ENCODE results near the gene GPR108. TPM values are rescaled to one million over a fixed set of nuclear protein-coding genes. Genes with fewer than 3 reads are reported as not detected.
A peak's percentile ranks its signal among the peaks of the same experiment; 100 is the strongest.

Gene GPR108
- total RNA-seq, 1 donor from 2014 or later = 108 TPM

- Mint-ChIP-seq H3K27me3 (ENCODE audit: insufficient read depth) (peaks cover 6% of the 10 kb centered on the region), H3K4me1 (ENCODE audit: low read depth) (peaks cover 4% of the 10 kb centered on the region), H3K27ac (no peak overlapping the region), H3K4me3 (no peak overlapping the region), H3K9me3 (no peaks in the 10 kb centered on the region), H3K36me3 (ENCODE audit: low read depth) (no peaks in the 10 kb centered on the region)
- intact Hi-C loops (cut with micrococcal nuclease) = no loop called here
- DNase-seq (ENCODE audit: low spot score) = no peak
These were observed 41.0 kb downstream of the GPR108 start for GRCh38 chr19:6696239-6696820.

GRCh38 chr19:6694147-6694815 lies 43.1 kb downstream of the GPR108 start:
- H3K4me3 Mint-ChIP-seq = no peak overlapping the region
- H3K36me3 Mint-ChIP-seq (ENCODE audit: low read depth) = no peaks in the 10 kb centered on the region
- intact Hi-C loops (cut with micrococcal nuclease) = no loop called here
- DNase-seq (ENCODE audit: low spot score) = no peak
- peaks cover 4% of the 10 kb centered on the region for H3K4me1 Mint-ChIP-seq (ENCODE audit: low read depth)
- no peaks in the 10 kb centered on the region for H3K9me3 Mint-ChIP-seq
- H3K27ac Mint-ChIP-seq = no peak overlapping the region
- peaks cover 6% of the 10 kb centered on the region for H3K27me3 Mint-ChIP-seq (ENCODE audit: insufficient read depth)

GRCh38 chr19:6693681-6694080 lies 43.7 kb downstream of the GPR108 start:
- Mint-ChIP-seq H3K36me3 (ENCODE audit: low read depth) (peaks cover under 1% of the 10 kb centered on the region), H3K4me1 (ENCODE audit: low read depth) (peaks cover 7% of the 10 kb centered on the region), H3K27ac (no peak overlapping the region), H3K27me3 (ENCODE audit: insufficient read depth) (peaks cover 6% of the 10 kb centered on the region), H3K9me3 (peaks cover 2% of the 10 kb centered on the region), H3K4me3 (no peak overlapping the region)
- intact Hi-C loops (cut with micrococcal nuclease) = no loop called here
- no peak for DNase-seq (ENCODE audit: low spot score)

- DNase-seq (ENCODE audit: low spot score) = no peak
- no peak overlapping the region for H3K4me3 Mint-ChIP-seq
- intact Hi-C loops (cut with micrococcal nuclease) = no loop called here
- H3K27me3 Mint-ChIP-seq (ENCODE audit: insufficient read depth) = peaks cover 4% of the 10 kb centered on the region
- H3K36me3 Mint-ChIP-seq (ENCODE audit: low read depth) = peaks cover 2% of the 10 kb centered on the region
- no peak overlapping the region for H3K27ac Mint-ChIP-seq
- peaks cover 9% of the 10 kb centered on the region for H3K4me1 Mint-ChIP-seq (ENCODE audit: low read depth)
- H3K9me3 Mint-ChIP-seq = peaks cover 5% of the 10 kb centered on the region
These were observed 44.3 kb downstream of the GPR108 start for GRCh38 chr19:6693056-6693471.

- DNase-seq (ENCODE audit: low spot score) = no peak
- Mint-ChIP-seq H3K9me3 (peaks cover 5% of the 10 kb centered on the region), H3K4me1 (ENCODE audit: low read depth) (peaks cover 10% of the 10 kb centered on the region), H3K36me3 (ENCODE audit: low read depth) (peaks cover 2% of the 10 kb centered on the region), H3K4me3 (no peak overlapping the region), H3K27ac (no peak overlapping the region), H3K27me3 (ENCODE audit: insufficient read depth) (peaks cover 3% of the 10 kb centered on the region)
- intact Hi-C loops (cut with micrococcal nuclease) = no loop called here
These were observed 45.4 kb downstream of the GPR108 start for GRCh38 chr19:6692027-6692426.

GRCh38 chr19:6691342-6691741 lies 46.0 kb downstream of the GPR108 start:
- H3K4me3 Mint-ChIP-seq = no peak overlapping the region
- no peak overlapping the region for H3K27ac Mint-ChIP-seq
- intact Hi-C loops (cut with micrococcal nuclease) = no loop called here
- peaks cover under 1% of the 10 kb centered on the region for H3K27me3 Mint-ChIP-seq (ENCODE audit: insufficient read depth)
- H3K36me3 Mint-ChIP-seq (ENCODE audit: low read depth) = peaks cover 2% of the 10 kb centered on the region
- DNase-seq (ENCODE audit: low spot score) = no peak
- H3K9me3 Mint-ChIP-seq = peaks cover 5% of the 10 kb centered on the region
- H3K4me1 Mint-ChIP-seq (ENCODE audit: low read depth) = peaks cover 11% of the 10 kb centered on the region

- Mint-ChIP-seq H3K4me1 (ENCODE audit: low read depth) (peaks cover 11% of the 10 kb centered on the region), H3K36me3 (ENCODE audit: low read depth) (peaks cover 2% of the 10 kb centered on the region), H3K4me3 (no peak overlapping the region), H3K9me3 (peaks cover 5% of the 10 kb centered on the region), H3K27ac (no peak overlapping the region), H3K27me3 (ENCODE audit: insufficient read depth) (no peaks in the 10 kb centered on the region)
- intact Hi-C loops (cut with micrococcal nuclease) = no loop called here
- no peak for DNase-seq (ENCODE audit: low spot score)
These were observed 47.1 kb downstream of the GPR108 start for GRCh38 chr19:6690160-6690885.

- Mint-ChIP-seq H3K4me3 (no peak overlapping the region), H3K36me3 (ENCODE audit: low read depth) (peaks cover 6% of the 10 kb centered on the region), H3K27me3 (ENCODE audit: insufficient read depth) (no peaks in the 10 kb centered on the region), H3K27ac (no peak overlapping the region), H3K4me1 (ENCODE audit: low read depth) (peaks cover 18% of the 10 kb centered on the region), H3K9me3 (peaks cover 5% of the 10 kb centered on the region)
- intact Hi-C loops (cut with micrococcal nuclease) = no loop called here
- DNase-seq (ENCODE audit: low spot score) = no peak
These were observed 50.3 kb downstream of the GPR108 start for GRCh38 chr19:6687114-6687513.

- Mint-ChIP-seq H3K9me3 (peaks cover 5% of the 10 kb centered on the region), H3K4me1 (ENCODE audit: low read depth) (peaks cover 18% of the 10 kb centered on the region), H3K27ac (no peak overlapping the region), H3K27me3 (ENCODE audit: insufficient read depth) (no peaks in the 10 kb centered on the region), H3K36me3 (ENCODE audit: low read depth) (peaks cover 6% of the 10 kb centered on the region), H3K4me3 (no peak overlapping the region)
- intact Hi-C loops (cut with micrococcal nuclease) = no loop called here
- no peak for DNase-seq (ENCODE audit: low spot score)
These were observed 50.8 kb downstream of the GPR108 start for GRCh38 chr19:6686628-6686975.

GRCh38 chr19:6685962-6686627 lies 51.3 kb downstream of the GPR108 start:
- H3K27me3 Mint-ChIP-seq (ENCODE audit: insufficient read depth) = no peaks in the 10 kb centered on the region
- H3K27ac Mint-ChIP-seq = no peak overlapping the region
- intact Hi-C loops (cut with micrococcal nuclease) = no loop called here

GRCh38 chr19:6685482-6685881 lies 51.9 kb downstream of the GPR108 start:
- Mint-ChIP-seq H3K36me3 (ENCODE audit: low read depth) (peaks cover 6% of the 10 kb centered on the region), H3K27ac (no peak overlapping the region), H3K4me3 (no peak overlapping the region), H3K4me1 (ENCODE audit: low read depth) (peaks cover 22% of the 10 kb centered on the region), H3K27me3 (ENCODE audit: insufficient read depth) (peaks cover 4% of the 10 kb centered on the region), H3K9me3 (peaks cover 6% of the 10 kb centered on the region)
- intact Hi-C loops (cut with micrococcal nuclease) = no loop called here
- no peak for DNase-seq (ENCODE audit: low spot score)

More at GRCh38 chr19:6685962-6686627, 51.3 kb downstream of the GPR108 start:
- peaks cover 6% of the 10 kb centered on the region for H3K36me3 Mint-ChIP-seq (ENCODE audit: low read depth)
- DNase-seq (ENCODE audit: low spot score) = no peak
- H3K4me3 Mint-ChIP-seq = no peak overlapping the region
- H3K4me1 Mint-ChIP-seq (ENCODE audit: low read depth) = peaks cover 18% of the 10 kb centered on the region
- peaks cover 5% of the 10 kb centered on the region for H3K9me3 Mint-ChIP-seq

GRCh38 chr19:6683971-6684370 lies 53.4 kb downstream of the GPR108 start:
- peaks cover 7% of the 10 kb centered on the region for H3K27me3 Mint-ChIP-seq (ENCODE audit: insufficient read depth)
- intact Hi-C loops (cut with micrococcal nuclease) = loop anchor here (5.0 kb wide), 1 partner anchor 33 kb away; no protein-coding TSS in a partner anchor
- peaks cover 14% of the 10 kb centered on the region for H3K9me3 Mint-ChIP-seq
- H3K4me1 Mint-ChIP-seq (ENCODE audit: low read depth) = peaks cover 37% of the 10 kb centered on the region
- no peak overlapping the region for H3K4me3 Mint-ChIP-seq
- DNase-seq (ENCODE audit: low spot score) = no peak
- H3K36me3 Mint-ChIP-seq (ENCODE audit: low read depth) = peaks cover 9% of the 10 kb centered on the region
- peak overlapping the region; percentile 53 for H3K27ac Mint-ChIP-seq

All from activated T-helper 1 cell treated with anti-CD3 and anti-CD28 coated beads, Interleukin-12 subunit alpha, Interleukin-12 subunit beta, Interleukin-2, Interleukin-4 antibody, amounts not matched to agents 30 ng/mL and 10 ng/mL and 1 ng/mL, durations not matched to agents 14 hours and 24 hours and 36 hours (primary cell).